ACHN (cell line): ENCODE data around the gene MTX3.

Source experiments
- DNase-seq: peaks from one replicate; pipeline ENCODE4 v3.0.0-alpha.2; 2015
- in situ Hi-C: cut with HindIII; loops from 2 replicates; pipeline ENCODE4 v1.10.0; 2017; ENCODE audit warnings: low sequenced_read_pairs, low pct_ligation_motif_present, low pct_unique_long_range_greater_than_20kb

The MTX3 gene, protein sequence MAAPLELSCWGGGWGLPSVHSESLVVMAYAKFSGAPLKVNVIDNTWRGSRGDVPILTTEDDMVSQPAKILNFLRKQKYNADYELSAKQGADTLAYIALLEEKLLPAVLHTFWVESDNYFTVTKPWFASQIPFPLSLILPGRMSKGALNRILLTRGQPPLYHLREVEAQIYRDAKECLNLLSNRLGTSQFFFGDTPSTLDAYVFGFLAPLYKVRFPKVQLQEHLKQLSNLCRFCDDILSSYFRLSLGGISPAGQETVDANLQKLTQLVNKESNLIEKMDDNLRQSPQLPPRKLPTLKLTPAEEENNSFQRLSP

DNA sequence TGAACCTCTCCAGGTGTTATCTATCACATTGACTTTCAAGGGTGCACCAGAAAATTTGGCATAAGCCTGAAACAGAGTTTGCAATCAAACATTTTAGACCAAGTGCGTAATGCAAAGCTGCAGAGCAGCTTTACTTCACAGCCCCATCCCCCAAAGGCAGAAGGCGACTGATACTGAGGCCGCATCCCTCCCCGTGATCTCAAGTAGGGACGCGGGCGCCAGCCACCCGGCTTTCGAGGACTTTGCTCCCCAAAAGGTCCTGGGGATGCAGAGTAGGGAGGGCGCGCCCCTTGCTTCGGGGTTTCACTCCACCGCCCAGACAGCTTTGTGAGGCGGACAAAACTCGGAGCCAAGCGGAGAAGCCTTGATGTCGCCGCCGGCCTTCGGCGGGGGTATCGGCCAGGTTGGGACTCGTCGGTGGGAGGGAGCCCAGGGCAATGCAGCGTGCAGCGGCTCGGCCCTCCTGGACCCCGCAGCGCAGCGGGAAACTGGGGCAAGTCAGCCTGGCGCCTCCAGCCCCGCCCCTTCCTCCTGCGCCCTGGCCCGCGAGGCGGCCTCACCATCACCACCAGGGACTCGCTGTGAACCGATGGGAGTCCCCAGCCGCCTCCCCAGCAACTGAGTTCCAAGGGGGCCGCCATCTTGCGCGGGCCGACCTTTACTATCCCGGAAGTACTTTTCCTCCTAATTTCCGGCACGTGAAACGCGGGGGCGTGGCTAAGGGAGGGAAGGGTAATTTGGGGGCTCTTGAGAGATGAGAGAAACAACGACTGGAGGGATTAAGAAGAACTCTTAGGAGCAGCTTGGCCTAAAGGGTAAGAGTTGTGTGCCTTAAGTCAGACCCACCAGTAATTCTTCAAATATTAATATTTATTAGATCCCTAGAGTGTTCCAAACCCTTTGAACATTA is at the start of gene MTX3:
MTX3 (minus strand) TSS at position 665 of the 910 bp plus-strand sequence; CDS start at position 641, 24 bp downstream.
- peak; percentile 81 for DNase-seq

DNA sequence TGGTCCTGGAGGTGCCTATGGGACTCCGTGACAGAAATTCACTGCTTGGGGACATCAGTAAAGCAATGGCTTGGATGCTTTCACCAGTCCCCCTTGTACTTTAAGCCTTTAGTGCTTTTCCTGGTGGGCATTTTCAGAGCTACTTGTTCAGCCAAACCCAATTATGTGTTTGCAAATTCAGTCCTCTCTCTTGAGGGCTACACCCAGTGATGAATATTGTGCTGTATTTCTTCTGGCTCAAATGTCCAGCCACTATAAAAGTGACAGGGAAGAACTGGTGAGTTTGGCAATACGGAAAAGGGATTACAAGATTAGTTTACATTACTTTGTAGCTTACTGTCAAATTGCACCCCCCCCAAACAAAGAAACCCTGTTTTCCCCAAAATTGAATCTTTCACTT is 48.6 kb upstream of the MTX3 start:
- DNase-seq = no peak
- in situ Hi-C loops = no loop called here

More for the DNA sequence above, at the start of gene MTX3:
- in situ Hi-C loops = no loop called here

DNA sequence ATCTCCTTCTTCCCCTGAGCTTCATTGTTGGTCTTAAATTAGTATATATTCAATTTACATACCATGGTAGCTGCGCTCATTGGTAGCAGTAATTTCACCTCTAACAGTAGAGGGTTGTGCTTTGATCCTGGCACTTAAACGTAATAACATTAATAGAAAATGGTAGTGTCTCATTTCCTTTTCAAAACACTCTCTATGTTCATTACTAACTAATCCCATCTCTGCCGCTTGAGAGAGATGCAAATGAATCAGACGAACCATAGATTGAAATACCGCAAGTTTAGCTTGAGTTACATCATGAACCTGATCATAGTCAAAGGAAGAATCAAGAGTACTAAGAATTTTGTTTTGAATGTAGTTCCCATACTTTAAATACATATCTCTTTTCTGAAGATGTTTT is 46.3 kb upstream of the MTX3 start:
- in situ Hi-C loops = no loop called here
- DNase-seq = no peak

DNA sequence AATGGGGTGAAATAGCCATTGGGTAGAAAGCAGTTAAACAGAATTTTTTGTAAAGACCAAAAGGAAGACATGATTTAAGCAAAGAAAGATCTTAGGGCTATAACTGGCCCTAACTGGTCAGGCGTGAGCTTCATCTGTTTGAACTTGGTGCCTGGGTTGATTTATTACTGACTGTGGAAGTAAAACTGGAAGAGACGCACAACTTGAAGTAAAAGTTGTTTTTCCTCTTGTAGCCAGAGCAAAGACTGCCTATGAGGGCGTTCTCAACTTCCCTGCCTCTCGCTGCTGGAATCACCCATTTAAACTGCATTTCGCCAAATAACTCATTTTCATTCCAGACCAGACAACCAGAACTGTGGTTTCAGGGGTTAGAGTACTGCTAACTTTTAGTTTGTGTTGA is 45.6 kb upstream of the MTX3 start:
- in situ Hi-C loops = no loop called here
- no peak for DNase-seq

DNA sequence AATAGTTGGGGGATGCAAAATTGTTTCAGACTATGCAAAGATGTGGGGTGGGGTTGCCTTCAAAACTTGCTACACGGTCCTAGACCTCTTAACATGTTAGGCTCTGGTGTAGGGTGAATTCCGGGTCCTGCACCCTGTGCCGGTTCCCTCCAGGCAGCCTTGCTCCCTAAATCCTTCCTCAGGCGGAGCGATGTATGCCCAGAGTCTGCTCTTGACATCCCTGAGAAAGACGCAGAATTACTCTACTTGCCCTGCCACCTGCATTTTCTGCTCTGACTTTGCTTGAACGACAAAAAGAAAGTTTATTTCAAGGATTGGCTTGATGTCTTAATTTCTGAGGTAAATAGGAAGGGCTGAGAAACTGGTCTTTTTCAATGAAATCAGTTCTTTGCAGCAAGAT is 44.8 kb upstream of the MTX3 start:
- in situ Hi-C loops = no loop called here

DNA sequence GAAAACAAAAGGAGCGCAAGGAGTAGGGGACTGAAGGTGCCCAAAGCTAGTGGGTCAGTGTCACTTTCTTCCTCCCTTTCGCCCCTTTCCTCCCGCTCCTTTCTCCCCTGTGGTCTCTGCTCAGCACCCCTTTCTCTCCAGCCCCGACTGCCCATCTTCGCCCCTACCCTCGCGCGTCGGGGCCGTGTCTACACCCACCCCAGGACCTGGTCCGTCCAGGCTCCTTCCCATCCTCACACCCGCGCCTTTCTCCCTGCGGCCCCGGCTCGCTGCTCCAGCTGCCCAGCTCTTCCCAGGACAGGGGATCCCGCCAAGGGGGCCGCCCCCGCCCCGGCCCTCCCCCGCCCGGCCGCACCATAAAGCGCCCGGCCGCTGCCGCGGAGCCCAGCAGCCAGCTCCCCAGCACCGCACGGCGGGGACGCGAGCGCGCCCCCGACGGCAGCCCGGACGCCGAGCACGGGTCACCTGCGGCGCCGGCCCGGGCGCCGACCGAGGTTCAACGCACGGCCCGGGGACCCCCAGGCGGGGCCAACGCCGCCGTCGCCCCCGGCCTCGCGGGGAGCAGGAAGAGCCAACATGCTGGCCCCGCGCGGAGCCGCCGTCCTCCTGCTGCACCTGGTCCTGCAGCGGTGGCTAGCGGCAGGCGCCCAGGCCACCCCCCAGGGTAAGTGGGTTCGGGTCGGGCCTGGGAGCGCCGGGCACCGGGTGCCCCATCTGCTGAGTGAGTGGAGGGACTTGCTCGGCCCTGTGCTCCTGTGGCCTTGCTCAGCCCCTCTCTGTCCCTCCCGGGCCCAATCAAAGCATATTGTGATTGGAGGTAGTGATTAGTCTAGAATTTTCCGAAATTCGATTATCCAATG is 44.1 kb upstream of the MTX3 start, which contains the start of gene THBS4:
THBS4 (plus strand) TSS at position 387 of the 860 bp plus-strand sequence; CDS start at position 577, 190 bp downstream.
- DNase-seq = no peak
- in situ Hi-C loops = no loop called here

More for the DNA sequence above, 44.8 kb upstream of the MTX3 start:
- no peak for DNase-seq

DNA sequence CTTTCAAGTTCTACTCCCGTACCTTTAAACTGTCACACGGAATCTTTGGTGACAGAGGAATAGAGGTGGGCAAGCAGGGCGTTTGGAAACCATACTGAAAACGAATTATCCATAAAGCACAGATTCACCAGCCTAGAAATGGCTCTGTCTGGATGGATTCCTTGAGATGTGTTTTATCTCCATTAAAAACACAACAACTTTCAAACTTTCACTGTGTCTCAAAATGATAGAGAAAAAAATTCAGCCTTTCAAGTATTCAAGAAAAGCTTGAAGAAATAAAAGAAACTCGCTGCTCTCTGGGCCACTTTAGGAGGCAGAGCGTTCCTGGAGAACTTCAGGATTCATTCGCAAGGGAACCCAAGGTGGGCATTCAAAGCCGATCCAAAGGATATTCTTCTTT is 43.5 kb upstream of the MTX3 start:
- in situ Hi-C loops = no loop called here
- DNase-seq = no peak

DNA sequence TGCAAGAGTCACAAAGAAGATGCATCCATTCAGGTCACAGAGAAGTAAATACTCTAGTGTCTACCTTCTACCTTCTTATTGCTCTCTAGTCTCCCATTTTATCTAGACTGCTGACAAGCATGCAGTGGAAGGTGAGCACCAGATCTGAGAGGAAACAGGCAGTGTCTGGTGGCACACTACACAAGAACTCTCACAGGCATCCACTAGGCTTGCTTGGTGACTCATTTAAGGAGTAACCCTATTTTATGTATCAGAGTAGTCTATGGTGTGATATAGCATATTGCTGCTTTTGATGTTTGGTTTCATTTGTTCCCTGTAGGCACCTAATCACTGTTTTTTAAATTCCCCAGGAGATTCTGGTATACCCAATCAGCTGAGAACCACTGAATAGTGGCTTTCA is 42.5 kb upstream of the MTX3 start:
- DNase-seq = no peak
- in situ Hi-C loops = no loop called here

DNA sequence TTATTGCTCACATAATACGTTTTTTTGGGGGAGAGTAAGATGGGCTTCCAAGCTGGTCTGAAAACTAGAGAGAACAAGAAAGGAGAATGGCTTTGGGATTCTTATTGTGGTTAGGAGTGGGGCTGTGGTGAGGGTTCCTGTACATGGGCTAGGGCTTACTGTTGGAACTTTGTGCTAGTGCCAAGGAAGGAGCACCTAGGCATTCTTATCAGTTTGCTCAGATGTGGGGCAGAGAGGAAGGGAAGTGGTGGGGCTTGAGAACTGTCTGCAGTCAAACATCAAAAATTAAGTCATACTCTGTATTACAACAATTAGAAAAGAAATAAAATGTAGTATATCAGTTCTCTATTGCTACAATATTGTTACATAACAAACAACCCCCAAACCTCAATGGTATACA is 40.0 kb upstream of the MTX3 start:
- no peak for DNase-seq
- in situ Hi-C loops = no loop called here

DNA sequence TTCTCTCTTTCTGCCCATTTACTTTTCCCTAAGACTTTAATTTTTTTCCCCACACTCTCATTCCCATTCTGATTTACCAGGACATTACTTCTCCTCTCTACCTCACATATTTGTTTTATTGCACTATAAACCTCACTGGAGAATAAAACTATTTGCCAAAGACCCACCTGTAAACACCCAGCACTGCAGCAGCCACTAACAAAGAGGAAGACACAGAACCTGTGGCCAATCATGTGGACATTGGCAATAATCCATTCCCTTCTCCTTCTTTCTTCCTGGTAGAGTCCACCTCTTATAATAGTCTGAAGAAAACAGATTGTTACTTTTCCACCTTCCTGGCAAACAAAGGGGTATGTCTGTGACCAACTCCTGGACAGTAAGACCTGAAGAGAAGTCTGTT is 35.8 kb upstream of the MTX3 start:
- DNase-seq = no peak
- in situ Hi-C loops = no loop called here

DNA sequence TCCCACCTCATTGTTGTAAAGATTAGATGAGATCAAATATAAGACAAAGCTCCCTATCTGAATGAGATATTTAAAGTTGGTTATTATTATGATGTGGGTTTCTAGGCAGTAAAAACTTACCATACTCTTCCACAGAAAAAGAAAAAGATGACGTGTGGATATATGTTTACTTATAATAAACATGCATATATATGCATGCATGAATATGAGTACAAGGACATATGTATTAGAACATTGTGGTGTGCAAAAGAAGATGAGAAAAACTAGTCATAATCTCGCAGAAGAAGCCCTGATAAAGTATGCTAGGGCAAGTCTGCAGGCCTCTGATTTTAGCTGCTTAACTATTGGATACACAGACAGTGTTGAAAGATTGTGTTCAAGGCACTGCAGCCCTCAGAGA is 34.0 kb upstream of the MTX3 start:
- in situ Hi-C loops = no loop called here
- DNase-seq = no peak

DNA sequence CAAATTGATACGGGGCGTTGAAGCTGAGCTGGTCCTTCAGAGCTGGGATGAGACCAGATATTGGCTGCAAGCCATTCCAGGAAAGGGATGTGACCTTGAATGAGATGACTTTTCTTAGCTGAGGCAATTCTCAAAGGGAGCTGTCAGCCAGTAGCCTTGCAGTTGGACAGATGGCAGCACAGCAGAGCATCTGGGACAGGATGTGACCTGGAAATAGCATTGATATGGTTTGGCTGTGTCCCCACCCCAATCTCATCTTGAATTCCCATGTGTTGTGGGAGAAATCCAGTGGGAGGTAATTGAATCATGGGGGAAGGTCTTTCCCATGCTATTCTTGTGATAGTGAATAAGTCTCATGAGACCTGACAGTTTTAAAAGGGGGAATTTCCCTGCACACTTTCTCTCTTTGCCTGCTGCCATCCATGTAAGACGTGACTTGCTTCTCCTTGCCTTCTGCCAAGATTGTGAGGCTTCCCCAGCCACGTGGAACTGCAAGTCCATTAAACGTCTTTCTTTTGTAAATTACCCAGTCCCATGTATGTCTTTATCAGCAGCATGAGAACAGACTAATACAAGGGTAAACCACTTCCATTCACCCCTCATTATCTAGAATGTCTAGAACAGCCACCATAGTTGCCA is 19.8 kb upstream of the MTX3 start:
- in situ Hi-C loops = no loop called here
- no peak for DNase-seq

DNA sequence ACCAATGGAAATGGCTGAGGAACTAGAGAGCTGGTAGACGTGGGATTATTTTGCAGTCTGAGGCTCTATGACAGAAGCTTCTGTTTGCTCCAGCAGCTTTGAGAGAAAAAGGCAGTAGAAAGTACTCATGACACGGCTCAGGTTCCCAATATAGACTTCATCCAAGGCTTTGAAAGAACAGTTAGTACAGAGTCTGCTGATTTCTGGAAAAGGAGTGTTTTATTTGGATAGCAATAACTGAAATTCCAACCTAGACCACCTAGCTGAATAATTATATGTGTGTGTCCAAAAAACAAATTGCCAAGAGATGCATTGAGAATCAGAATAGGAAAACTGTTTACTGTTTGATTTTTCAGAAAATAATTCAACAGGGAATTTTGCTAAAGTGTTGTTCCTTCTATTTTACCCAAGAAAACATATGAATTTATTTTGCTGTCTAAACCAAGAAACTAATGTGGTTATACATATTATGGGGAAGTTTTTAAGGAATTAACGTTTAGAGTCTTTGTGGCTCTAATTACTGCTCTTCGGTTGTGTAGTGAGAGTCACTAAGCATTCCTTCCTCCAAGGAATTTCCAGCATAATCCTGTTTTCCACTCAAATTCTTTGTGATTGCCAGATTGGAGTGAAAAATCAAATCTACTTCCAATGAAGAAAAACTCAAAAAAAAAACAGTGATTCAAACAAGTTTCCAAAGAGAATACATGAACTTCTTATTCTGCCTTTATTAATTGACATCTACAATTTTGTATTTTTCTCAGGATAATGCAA is 18.1 kb upstream of the MTX3 start:
- in situ Hi-C loops = no loop called here
- DNase-seq = no peak

DNA sequence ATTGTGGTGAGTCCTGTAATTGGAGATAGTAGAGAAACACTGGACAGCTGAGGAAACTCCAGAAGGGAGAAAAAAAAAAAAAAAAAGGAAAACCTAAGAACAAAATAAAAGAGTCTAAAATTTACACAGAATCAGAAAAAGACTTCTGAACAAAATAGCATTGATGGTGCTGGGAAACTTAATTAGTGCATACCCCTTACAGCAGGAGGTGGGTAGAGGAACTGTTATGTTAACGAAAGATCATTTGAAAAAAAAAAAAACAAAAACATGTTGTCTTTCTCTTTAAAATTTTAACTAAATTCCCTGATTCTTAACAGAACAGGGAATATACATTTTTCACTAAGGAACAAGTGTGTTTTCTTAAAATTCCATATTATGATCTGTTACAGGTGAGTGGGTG is 11.6 kb upstream of the MTX3 start:
- DNase-seq = no peak
- in situ Hi-C loops = no loop called here

DNA sequence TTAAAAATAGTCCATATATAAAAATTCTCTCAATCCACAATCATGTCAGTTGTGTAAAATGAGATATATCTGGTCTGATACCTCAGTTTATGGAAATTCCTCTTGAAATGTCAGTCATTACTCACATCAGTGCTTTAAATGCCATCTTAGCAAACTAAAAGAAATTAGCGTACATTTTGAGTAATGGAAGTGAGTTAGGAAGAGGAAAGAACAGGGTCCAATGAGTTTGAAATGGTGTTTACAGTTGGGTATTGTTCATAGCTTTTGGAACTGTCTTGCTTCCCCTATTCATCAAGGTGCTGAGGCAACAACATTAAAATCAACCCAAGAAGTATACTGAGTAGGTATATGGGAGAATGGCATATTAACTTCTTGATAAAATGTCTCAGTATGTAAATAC is 8.7 kb upstream of the MTX3 start:
- no peak for DNase-seq
- in situ Hi-C loops = no loop called here

DNA sequence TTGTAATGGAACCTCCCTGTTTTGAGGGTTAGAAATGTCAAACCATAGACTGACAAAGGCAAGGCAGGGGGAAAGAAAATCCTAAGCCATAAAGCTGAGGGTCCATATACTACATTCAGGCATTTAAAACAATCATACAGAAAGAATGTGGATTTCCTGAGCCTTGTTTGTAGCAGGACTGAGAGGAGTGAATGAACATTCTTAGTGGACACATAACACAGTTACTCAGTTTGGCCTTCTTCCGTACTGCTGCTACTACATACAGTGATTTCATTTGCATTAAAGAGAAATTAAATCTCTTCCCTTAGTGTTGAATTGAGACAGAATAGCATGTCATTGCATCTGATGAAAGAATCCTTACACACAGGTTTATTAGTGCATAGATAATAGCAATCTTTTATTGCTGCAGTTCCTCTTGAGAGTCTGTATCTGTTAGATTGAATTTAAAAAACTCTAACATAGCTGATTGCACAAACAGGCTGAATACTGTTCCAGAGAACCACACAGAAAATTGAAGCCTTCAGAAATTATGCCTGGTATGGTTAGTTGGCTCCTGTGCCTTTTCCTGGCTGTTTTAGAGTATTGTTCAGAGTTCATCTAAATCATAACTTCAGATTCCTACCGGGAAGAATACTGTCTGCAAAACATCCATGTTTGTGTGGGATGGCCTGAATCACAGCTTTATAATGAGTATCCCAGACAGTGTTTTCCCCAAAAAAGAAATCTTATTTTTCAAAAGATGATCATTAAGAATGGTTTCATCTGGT is 2.0 kb upstream of the MTX3 start:
- in situ Hi-C loops = no loop called here
- DNase-seq = no peak

DNA sequence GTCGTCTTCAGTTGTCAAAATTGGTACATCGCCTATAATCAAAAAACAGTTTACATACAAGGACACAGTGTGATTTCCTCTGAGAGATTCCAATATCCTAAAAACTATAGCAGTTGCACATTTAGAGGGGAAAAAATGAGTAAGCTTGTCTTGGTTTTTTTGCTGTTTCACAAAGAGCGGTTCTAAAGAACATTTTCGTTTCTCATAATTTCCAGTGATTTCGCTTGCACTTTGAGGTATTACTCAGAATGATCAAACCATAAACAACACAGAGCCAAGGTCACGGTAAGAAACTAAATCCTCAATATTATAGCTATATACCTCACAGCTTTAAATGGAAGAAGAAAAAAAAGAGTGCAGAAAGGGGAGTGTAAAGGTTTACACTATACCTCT is 861 bp downstream of the MTX3 start:
- in situ Hi-C loops = no loop called here
- DNase-seq = no peak
